CD8-positive, alpha-beta memory T cell (primary cell): ENCODE measurements around the gene AREG. TPM values are rescaled to one million over a fixed set of nuclear protein-coding genes. Genes with fewer than 3 reads are reported as not detected.

ENCODE experiments used
- CTCF ChIA-PET: fragments of 350-600 bp; sonication (Branson Sonifier 250); formaldehyde crosslinking; loops from one replicate; lab custom pipeline; 2021; ENCODE audit warnings: antibody characterized with exemption; lab: Charles Lee
- POLR2A ChIA-PET: fragments of 350-600 bp; sonication (Branson Sonifier 250); formaldehyde crosslinking; loops from one replicate; lab custom pipeline; 2021; ENCODE audit warnings: antibody characterized with exemption; lab: Charles Lee
- DNase-seq, 5 donors: peaks; one replicate each; pipeline versions ENCODE4 v3.0.0 to v3.0.0-alpha.2; 2020 to 2022; ENCODE audit warnings: mixed read lengths in 1 of 5
- H3K27ac ChIP-seq: one replicate; pipeline ENCODE4 v1.7.0; 2013; ENCODE audit warnings: low read depth, mild to moderate bottlenecking, low read length, moderate library complexity
- H3K27me3 ChIP-seq: 2 replicates; pipeline ENCODE4 v1.7.0; 2013; ENCODE audit warnings: low read length, mild to moderate bottlenecking; ENCODE audit not compliant: insufficient read depth, poor library complexity, severe bottlenecking
- H3K36me3 ChIP-seq: 2 replicates; pipeline ENCODE4 v1.7.0; 2013; ENCODE audit warnings: mild to moderate bottlenecking, low read length, moderate library complexity; ENCODE audit not compliant: insufficient read depth
- H3K4me1 ChIP-seq: 2 replicates; pipeline ENCODE4 v1.7.0; 2013; ENCODE audit warnings: mild to moderate bottlenecking, low read length, moderate library complexity; ENCODE audit not compliant: insufficient read depth
- H3K4me3 ChIP-seq: 2 replicates; pipeline ENCODE4 v1.7.0; 2013; ENCODE audit warnings: mild to moderate bottlenecking, low read length
- H3K9me3 ChIP-seq: 2 replicates; pipeline ENCODE4 v1.7.0; 2013; ENCODE audit warnings: mild to moderate bottlenecking, low read length
- H3K27ac Mint-ChIP-seq, 8 donors: one replicate each; pipeline ENCODE4 v1.8.0; 2020 to 2021; ENCODE audit warnings: mixed read lengths in 8 of 8, mild to moderate bottlenecking in 6 of 8, inconsistent platforms in 3 of 8, moderate library complexity in 3 of 8
- H3K27me3 Mint-ChIP-seq, 2 donors: one replicate each; pipeline ENCODE4 v1.8.0; 2020 to 2021; ENCODE audit warnings: mixed read lengths in 2 of 2, mild to moderate bottlenecking in 1 of 2, moderate library complexity in 1 of 2
- H3K36me3 Mint-ChIP-seq, 3 donors: one replicate each; pipeline ENCODE4 v1.8.0; 2020 to 2021; ENCODE audit warnings: mixed read lengths in 3 of 3, inconsistent platforms in 1 of 3, mild to moderate bottlenecking in 1 of 3
- H3K4me1 Mint-ChIP-seq, 3 donors: one replicate each; pipeline ENCODE4 v1.8.0; 2020 to 2021; ENCODE audit warnings: mixed read lengths in 3 of 3, inconsistent platforms in 1 of 3, mild to moderate bottlenecking in 1 of 3
- H3K4me3 Mint-ChIP-seq, 7 donors: one replicate each; pipeline ENCODE4 v1.8.0; 2020 to 2021; ENCODE audit warnings: mixed read lengths in 7 of 7, mild to moderate bottlenecking in 6 of 7, moderate library complexity in 4 of 7, inconsistent platforms in 2 of 7
- H3K9me3 Mint-ChIP-seq, 5 donors: one replicate each; pipeline ENCODE4 v1.8.0; 2020 to 2022; ENCODE audit warnings: mixed read lengths in 5 of 5, mild to moderate bottlenecking in 3 of 5, moderate library complexity in 2 of 5, inconsistent platforms in 1 of 5
- polyA plus RNA-seq: library from polyadenylated mRNA; unstranded; fragments of 300-500 nt; fragmentation: Illumina TruSeq; gene quantifications from one replicate; pipeline ENCODE4 v1.2.3, GENCODE V29; 2021
- total RNA-seq, 2 experiments: library from RNA; stranded (reverse); gene quantifications; one replicate each; pipeline ENCODE4 v1.2.3, GENCODE V29; 2021

AREG gene
- total and polyA plus RNA-seq, 3 experiments from 2014 or later: 0.38 to 3.3 (median 0.46) TPM

GRCh38 chr4:74408639-74409038 lies 36.3 kb upstream of the AREG start:
- no peak overlapping the region for H3K27ac Mint-ChIP-seq
- no peaks in the 10 kb centered on the region for H3K27me3 ChIP-seq
- no peaks in the 10 kb centered on the region for H3K4me1 Mint-ChIP-seq
- no peaks in the 10 kb centered on the region for H3K9me3 ChIP-seq
- no peaks in the 10 kb centered on the region for H3K36me3 Mint-ChIP-seq
- H3K4me3 Mint-ChIP-seq: no peak overlapping the region
- POLR2A ChIA-PET: no interaction called here
- no peaks in the 10 kb centered on the region for H3K9me3 Mint-ChIP-seq
- H3K27ac ChIP-seq: no peak overlapping the region
- DNase-seq: no peak
- no peaks in the 10 kb centered on the region for H3K36me3 ChIP-seq
- H3K27me3 Mint-ChIP-seq: peaks cover 0 to 9% of the 10 kb centered on the region in 2 donors
- H3K4me3 ChIP-seq: no peak overlapping the region
- CTCF ChIA-PET: no interaction called here
- H3K4me1 ChIP-seq: no peaks in the 10 kb centered on the region

GRCh38 chr4:74410272-74410671 lies 34.7 kb upstream of the AREG start:
- no peaks in the 10 kb centered on the region for H3K36me3 Mint-ChIP-seq
- H3K27me3 Mint-ChIP-seq: peaks cover 0 to 9% of the 10 kb centered on the region in 2 donors
- Histone ChIP-seq H3K27me3 (no peaks in the 10 kb centered on the region), H3K27ac (no peak overlapping the region), H3K4me1 (no peaks in the 10 kb centered on the region), H3K36me3 (no peaks in the 10 kb centered on the region), H3K4me3 (no peak overlapping the region), H3K9me3 (no peaks in the 10 kb centered on the region)
- H3K27ac Mint-ChIP-seq: no peak overlapping the region
- no peaks in the 10 kb centered on the region for H3K4me1 Mint-ChIP-seq
- H3K4me3 Mint-ChIP-seq: no peak overlapping the region
- ChIA-PET CTCF (no interaction called here), POLR2A (no interaction called here)
- H3K9me3 Mint-ChIP-seq: no peaks in the 10 kb centered on the region
- DNase-seq: no peak

- Mint-ChIP-seq H3K9me3 (no peaks in the 10 kb centered on the region), H3K27me3 (peaks cover 0 to 8% of the 10 kb centered on the region in 2 donors), H3K36me3 (no peaks in the 10 kb centered on the region), H3K27ac (no peak overlapping the region), H3K4me1 (no peaks in the 10 kb centered on the region), H3K4me3 (no peak overlapping the region)
- CTCF ChIA-PET: no interaction called here
- no peaks in the 10 kb centered on the region for H3K36me3 ChIP-seq
- DNase-seq: no peak
- no peak overlapping the region for H3K27ac ChIP-seq
- H3K9me3 ChIP-seq: no peaks in the 10 kb centered on the region
- H3K27me3 ChIP-seq: no peaks in the 10 kb centered on the region
- no peak overlapping the region for H3K4me3 ChIP-seq
- no peaks in the 10 kb centered on the region for H3K4me1 ChIP-seq
- POLR2A ChIA-PET: no interaction called here
These were observed 32.7 kb upstream of the AREG start for GRCh38 chr4:74412225-74412624.

- H3K9me3 Mint-ChIP-seq: no peaks in the 10 kb centered on the region
- no peaks in the 10 kb centered on the region for H3K4me1 Mint-ChIP-seq
- no peak overlapping the region for H3K4me3 Mint-ChIP-seq
- Histone ChIP-seq H3K9me3 (no peaks in the 10 kb centered on the region), H3K4me3 (no peak overlapping the region), H3K4me1 (no peaks in the 10 kb centered on the region), H3K27me3 (no peaks in the 10 kb centered on the region), H3K36me3 (no peaks in the 10 kb centered on the region), H3K27ac (no peak overlapping the region)
- peaks cover 1 to 15% of the 10 kb centered on the region in 2 donors for H3K27me3 Mint-ChIP-seq
- H3K36me3 Mint-ChIP-seq: no peaks in the 10 kb centered on the region
- no peak for DNase-seq
- H3K27ac Mint-ChIP-seq: no peak overlapping the region
- ChIA-PET POLR2A (no interaction called here), CTCF (no interaction called here)
These were observed 31.7 kb upstream of the AREG start for GRCh38 chr4:74413265-74413664.

DNA sequence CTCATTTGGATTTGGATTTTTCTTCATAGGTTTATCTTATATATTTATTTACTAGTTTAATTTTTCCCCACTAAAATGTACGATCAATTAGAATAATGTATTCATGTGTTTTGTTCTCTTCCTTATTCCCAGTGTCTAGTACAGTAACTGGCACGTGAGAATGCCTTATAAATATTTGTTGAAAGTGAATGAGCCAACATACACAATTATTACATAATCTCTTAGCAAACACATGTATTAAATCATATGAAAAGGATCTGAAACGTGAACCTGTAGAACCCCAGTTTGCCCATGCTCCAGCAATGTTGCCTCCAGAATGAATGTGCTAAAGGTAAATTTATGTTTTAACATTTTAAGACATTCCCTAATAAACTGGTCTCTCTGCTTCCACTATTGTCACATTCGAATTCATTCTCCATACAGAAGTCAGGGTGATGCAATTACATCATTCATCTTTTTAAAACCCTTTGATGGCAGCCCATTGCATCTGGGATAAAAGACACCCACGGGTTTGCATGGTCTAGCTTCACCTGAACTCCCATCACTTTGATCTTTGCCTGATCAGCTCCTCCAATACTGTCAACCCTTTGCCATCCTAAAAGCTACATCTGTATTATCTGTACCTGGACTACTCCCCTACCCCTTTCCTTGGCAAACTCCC lies 30.7 kb upstream of the AREG start:
- H3K27ac ChIP-seq: no peak overlapping the region
- POLR2A ChIA-PET: no interaction called here
- Mint-ChIP-seq H3K4me1 (no peaks in the 10 kb centered on the region), H3K4me3 (no peak overlapping the region), H3K36me3 (no peaks in the 10 kb centered on the region), H3K27me3 (peaks cover 4 to 14% of the 10 kb centered on the region in 2 donors), H3K9me3 (no peaks in the 10 kb centered on the region), H3K27ac (peak overlapping the region in 1 of 8 donors; percentile 3)
- no peaks in the 10 kb centered on the region for H3K4me1 ChIP-seq
- DNase-seq: no peak
- no peaks in the 10 kb centered on the region for H3K36me3 ChIP-seq
- H3K4me3 ChIP-seq: no peak overlapping the region
- no peaks in the 10 kb centered on the region for H3K27me3 ChIP-seq
- CTCF ChIA-PET: no interaction called here
- no peaks in the 10 kb centered on the region for H3K9me3 ChIP-seq

GRCh38 chr4:74415602-74416300 lies 29.2 kb upstream of the AREG start:
- no peak overlapping the region for H3K4me3 Mint-ChIP-seq
- no peaks in the 10 kb centered on the region for H3K9me3 ChIP-seq
- CTCF ChIA-PET: no interaction called here
- no peak for DNase-seq
- H3K27me3 Mint-ChIP-seq: peaks cover 4 to 21% of the 10 kb centered on the region in 2 donors
- POLR2A ChIA-PET: no interaction called here
- no peaks in the 10 kb centered on the region for H3K9me3 Mint-ChIP-seq
- no peaks in the 10 kb centered on the region for H3K27me3 ChIP-seq
- H3K36me3 Mint-ChIP-seq: no peaks in the 10 kb centered on the region
- no peaks in the 10 kb centered on the region for H3K4me1 ChIP-seq
- H3K36me3 ChIP-seq: no peaks in the 10 kb centered on the region
- no peaks in the 10 kb centered on the region for H3K4me1 Mint-ChIP-seq
- H3K27ac ChIP-seq: no peak overlapping the region
- H3K27ac Mint-ChIP-seq: no peak overlapping the region
- no peak overlapping the region for H3K4me3 ChIP-seq

DNA sequence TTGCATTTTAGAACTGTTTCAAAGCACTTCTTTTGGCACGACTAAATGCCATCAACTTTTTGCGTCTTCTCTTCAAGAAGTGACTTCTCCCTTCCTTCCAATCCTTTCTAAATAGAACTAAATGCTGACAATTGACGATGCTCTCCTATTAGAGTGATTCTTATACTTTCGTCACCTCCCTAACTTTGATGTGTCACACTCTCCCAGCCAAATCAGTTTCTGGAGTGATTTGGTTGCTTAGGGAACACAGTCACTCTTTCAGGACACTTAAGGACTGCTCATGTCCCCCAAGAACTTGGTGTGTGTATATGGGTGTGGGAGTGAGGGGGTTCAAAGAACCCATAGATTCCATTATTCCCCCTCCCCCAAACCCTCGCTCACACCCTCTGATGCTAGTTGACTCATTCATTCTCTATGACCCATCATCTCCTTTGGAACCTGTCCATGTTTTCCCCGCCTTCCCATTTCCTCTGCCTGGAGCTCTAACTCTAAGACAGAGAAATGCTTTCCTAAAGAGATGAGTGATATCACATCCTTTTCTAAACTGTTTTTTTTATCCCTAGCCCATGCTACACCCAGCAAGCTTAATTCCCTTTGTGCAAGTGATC lies 26.8 kb upstream of the AREG start:
- no peak for DNase-seq
- Histone ChIP-seq H3K27me3 (no peaks in the 10 kb centered on the region), H3K4me3 (no peak overlapping the region), H3K27ac (no peak overlapping the region), H3K9me3 (no peaks in the 10 kb centered on the region), H3K4me1 (no peaks in the 10 kb centered on the region), H3K36me3 (no peaks in the 10 kb centered on the region)
- no peak overlapping the region for H3K27ac Mint-ChIP-seq
- no peaks in the 10 kb centered on the region for H3K9me3 Mint-ChIP-seq
- H3K36me3 Mint-ChIP-seq: no peaks in the 10 kb centered on the region
- ChIA-PET POLR2A (no interaction called here), CTCF (no interaction called here)
- H3K27me3 Mint-ChIP-seq: peaks cover 11 to 32% of the 10 kb centered on the region in 2 donors
- H3K4me3 Mint-ChIP-seq: no peak overlapping the region
- H3K4me1 Mint-ChIP-seq: no peaks in the 10 kb centered on the region

- no peaks in the 10 kb centered on the region for H3K36me3 Mint-ChIP-seq
- POLR2A ChIA-PET: no interaction called here
- Histone ChIP-seq H3K27me3 (no peaks in the 10 kb centered on the region), H3K4me1 (no peaks in the 10 kb centered on the region), H3K36me3 (no peaks in the 10 kb centered on the region), H3K27ac (no peak overlapping the region), H3K9me3 (no peaks in the 10 kb centered on the region), H3K4me3 (no peak overlapping the region)
- CTCF ChIA-PET: no interaction called here
- DNase-seq: no peak
- peaks cover 13 to 33% of the 10 kb centered on the region in 2 donors for H3K27me3 Mint-ChIP-seq
- no peak overlapping the region for H3K4me3 Mint-ChIP-seq
- no peaks in the 10 kb centered on the region for H3K4me1 Mint-ChIP-seq
- no peak overlapping the region for H3K27ac Mint-ChIP-seq
- H3K9me3 Mint-ChIP-seq: no peaks in the 10 kb centered on the region
These were observed 24.1 kb upstream of the AREG start for GRCh38 chr4:74420863-74421262.
